Measurements from ENCODE around the gene TMEM37. TPM values are rescaled to one million over a fixed set of nuclear protein-coding genes. Genes with fewer than 3 reads are reported as not detected.

Gene TMEM37
- total and polyA plus RNA-seq, 2 experiments from 2014 or later, result 52.6 to 123 TPM

- H3K4me3 ChIP-seq, result no peak overlapping the region
- H3K9me2 ChIP-seq (replicated peaks; ENCODE audit: insufficient read depth), result no peaks in the 10 kb centered on the region
- no peaks in the 10 kb centered on the region for H3K9me3 ChIP-seq (ENCODE audit: low read depth)
- no peak overlapping the region for H3K4me2 ChIP-seq
- no peaks in the 10 kb centered on the region for H3K36me3 ChIP-seq (replicated peaks; ENCODE audit: insufficient read depth, low read depth)
- no peaks in the 10 kb centered on the region for H4K20me1 ChIP-seq (ENCODE audit: insufficient read depth, poor library complexity, severe bottlenecking)
- H3K79me2 ChIP-seq, result no peaks in the 10 kb centered on the region
- H3K4me1 ChIP-seq (ENCODE audit: insufficient read depth), result peaks cover 85% of the 10 kb centered on the region
- no peak overlapping the region for H2AFZ ChIP-seq
- DNase-seq (ENCODE audit: low spot score), result no peak
- H3K27ac ChIP-seq, result peak overlapping the region; percentile 99
- WGBS (ENCODE audit: low lambda C conversion rate, missing lambda C conversion rate), result 88% methylated on average over 10 of the region's 10 CpGs
- no peaks in the 10 kb centered on the region for H3K27me3 ChIP-seq
- TF ChIP-seq EZH2 (IDR thresholded peaks at IDR 0.05; ENCODE audit: borderline replicate concordance) (no peak), CTCF (IDR thresholded peaks at IDR 0.05; ENCODE audit: poor library complexity) (no peak), EZH2phosphoT487 (IDR thresholded peaks at IDR 0.05; ENCODE audit: low read depth, severe bottlenecking, unreplicated experiment) (no peak)
Measured at GRCh38 chr2:119424284-119425118, 7.2 kb upstream of the TMEM37 start.

- peak overlapping the region; percentile 99 for H3K27ac ChIP-seq
- TF ChIP-seq EZH2phosphoT487 (IDR thresholded peaks at IDR 0.05; ENCODE audit: low read depth, severe bottlenecking, unreplicated experiment), result no peak
- no peak for TF ChIP-seq CTCF (IDR thresholded peaks at IDR 0.05; ENCODE audit: poor library complexity)
- no peak for TF ChIP-seq EZH2 (IDR thresholded peaks at IDR 0.05; ENCODE audit: borderline replicate concordance)
- H3K27me3 ChIP-seq, result no peaks in the 10 kb centered on the region
- DNase-seq (ENCODE audit: low spot score), result no peak
- no peaks in the 10 kb centered on the region for H3K36me3 ChIP-seq (replicated peaks; ENCODE audit: insufficient read depth, low read depth)
- no peaks in the 10 kb centered on the region for H3K79me2 ChIP-seq
- H3K4me3 ChIP-seq, result no peak overlapping the region
- H4K20me1 ChIP-seq (ENCODE audit: insufficient read depth, poor library complexity, severe bottlenecking), result no peaks in the 10 kb centered on the region
- 73% methylated on average over 1 of the region's 1 CpG for WGBS (ENCODE audit: low lambda C conversion rate, missing lambda C conversion rate)
- no peaks in the 10 kb centered on the region for H3K9me2 ChIP-seq (replicated peaks; ENCODE audit: insufficient read depth)
- H3K4me1 ChIP-seq (ENCODE audit: insufficient read depth), result peaks cover 85% of the 10 kb centered on the region
- H3K4me2 ChIP-seq, result no peak overlapping the region
- no peak overlapping the region for H2AFZ ChIP-seq
- H3K9me3 ChIP-seq (ENCODE audit: low read depth), result no peaks in the 10 kb centered on the region
Measured at GRCh38 chr2:119425119-119425405, 6.6 kb upstream of the TMEM37 start.

- H3K79me2 ChIP-seq, result no peaks in the 10 kb centered on the region
- no peak for TF ChIP-seq EZH2phosphoT487 (IDR thresholded peaks at IDR 0.05; ENCODE audit: low read depth, severe bottlenecking, unreplicated experiment)
- TF ChIP-seq EZH2 (IDR thresholded peaks at IDR 0.05; ENCODE audit: borderline replicate concordance), result no peak
- TF ChIP-seq CTCF (IDR thresholded peaks at IDR 0.05; ENCODE audit: poor library complexity), result no peak
- peaks cover 85% of the 10 kb centered on the region for H3K4me1 ChIP-seq (ENCODE audit: insufficient read depth)
- no peaks in the 10 kb centered on the region for H3K27me3 ChIP-seq
- H4K20me1 ChIP-seq (ENCODE audit: insufficient read depth, poor library complexity, severe bottlenecking), result no peaks in the 10 kb centered on the region
- H3K4me3 ChIP-seq, result no peak overlapping the region
- peak overlapping the region; percentile 61 for H3K4me2 ChIP-seq
- H3K36me3 ChIP-seq (replicated peaks; ENCODE audit: insufficient read depth, low read depth), result no peaks in the 10 kb centered on the region
- no peaks in the 10 kb centered on the region for H3K9me2 ChIP-seq (replicated peaks; ENCODE audit: insufficient read depth)
- peak; percentile 82 for DNase-seq (ENCODE audit: low spot score)
- 59% methylated on average over 7 of the region's 7 CpGs for WGBS (ENCODE audit: low lambda C conversion rate, missing lambda C conversion rate)
- H2AFZ ChIP-seq, result no peak overlapping the region
- H3K27ac ChIP-seq, result peak overlapping the region; percentile 99
- no peaks in the 10 kb centered on the region for H3K9me3 ChIP-seq (ENCODE audit: low read depth)
Measured at GRCh38 chr2:119425620-119426395, 5.8 kb upstream of the TMEM37 start.
